HL-60/S4 treated with phorbol 12-myristate 13-acetate at 8.2 ng/mL for 4 days and 3 days (cell line): Measurements from ENCODE around the gene GJA3.
"Not testable (repeated sequence)": the region's sequence is repeated elsewhere in the genome, so short reads cannot be mapped to it uniquely, and the experiment has no call there.

ENCODE experiments used
- in situ Hi-C: fragments of 300-500 bp; cut with MboI; formaldehyde crosslinking; loops from 2 replicates; pipeline ENCODE4 v1.15.0; 2022; ENCODE audit warnings: low sequenced_read_pairs

Gene GJA3

GRCh38 chr13:20156702-20157101 lies 4.2 kb downstream of the GJA3 start:
- in situ Hi-C loops, result no loop called here

- in situ Hi-C loops, result not testable (repeated sequence)
Observed at GRCh38 chr13:20153290-20153689, 7.6 kb downstream of the GJA3 start.

GRCh38 chr13:20151612-20152011 lies 9.2 kb downstream of the GJA3 start:
- in situ Hi-C loops, result no loop called here

- in situ Hi-C loops, result no loop called here
Observed at GRCh38 chr13:20151016-20151415, 9.8 kb downstream of the GJA3 start.

- in situ Hi-C loops, result no loop called here
Observed at GRCh38 chr13:20150561-20150960, 10.3 kb downstream of the GJA3 start.

- in situ Hi-C loops, result no loop called here
Observed at GRCh38 chr13:20149762-20150161, 11.1 kb downstream of the GJA3 start.

- in situ Hi-C loops, result no loop called here
Observed at GRCh38 chr13:20148501-20149183, 12.2 kb downstream of the GJA3 start.

GRCh38 chr13:20146381-20146780 lies 14.5 kb downstream of the GJA3 start:
- in situ Hi-C loops, result no loop called here

GRCh38 chr13:20145521-20145920 lies 15.3 kb downstream of the GJA3 start:
- in situ Hi-C loops, result no loop called here

- in situ Hi-C loops, result no loop called here
Observed at GRCh38 chr13:20144141-20144850, 16.6 kb downstream of the GJA3 start.

- in situ Hi-C loops, result no loop called here
Observed at GRCh38 chr13:20142927-20143480, 17.8 kb downstream of the GJA3 start.

GRCh38 chr13:20142023-20142926 lies 18.6 kb downstream of the GJA3 start:
- in situ Hi-C loops, result no loop called here

GRCh38 chr13:20141238-20142022 lies 19.4 kb downstream of the GJA3 start:
- in situ Hi-C loops, result no loop called here

- in situ Hi-C loops, result no loop called here
Observed at GRCh38 chr13:20140487-20140886, 20.4 kb downstream of the GJA3 start.

GRCh38 chr13:20137875-20138274 lies 23.0 kb downstream of the GJA3 start:
- in situ Hi-C loops, result no loop called here

- in situ Hi-C loops, result no loop called here
Observed at GRCh38 chr13:20136781-20137703, 23.8 kb downstream of the GJA3 start.

- in situ Hi-C loops, result no loop called here
Observed at GRCh38 chr13:20134732-20135131, 26.1 kb downstream of the GJA3 start.

GRCh38 chr13:20132052-20132634 lies 28.7 kb downstream of the GJA3 start:
- in situ Hi-C loops, result no loop called here
